Liver (tissue), 9 donors: Measurements from ENCODE around the gene CCDC187. TPM values are rescaled to one million over a fixed set of nuclear protein-coding genes. Genes with fewer than 3 reads are reported as not detected.

ENCODE experiments used
- DNase-seq: peaks from one replicate; pipeline ENCODE4 v3.0.0-alpha.2; 2017; ENCODE audit warnings: low spot score
- H3K27ac ChIP-seq, 2 donors: one replicate each; pipeline ENCODE4 v1.7.0; 2013; ENCODE audit warnings: inconsistent platforms in 2 of 2, low read length in 2 of 2, control low read depth in 1 of 2, low read depth in 1 of 2, mild to moderate bottlenecking in 1 of 2
- H3K27me3 ChIP-seq, 4 donors: one replicate each; pipeline versions ENCODE4 v1.6.1 to v1.7.0; 2013; ENCODE audit warnings: low read length in 3 of 4, inconsistent platforms in 1 of 4, mild to moderate bottlenecking in 1 of 4, moderate library complexity in 1 of 4; ENCODE audit not compliant: control insufficient read depth in 4 of 4, insufficient read depth in 4 of 4
- H3K36me3 ChIP-seq, 4 donors: one replicate each; pipeline versions ENCODE4 v1.6.1 to v1.7.0; 2013; ENCODE audit warnings: low read length in 3 of 4, mild to moderate bottlenecking in 3 of 4, low read depth in 1 of 4, moderate library complexity in 1 of 4; ENCODE audit not compliant: control insufficient read depth in 4 of 4, insufficient read depth in 3 of 4
- H3K4me1 ChIP-seq, 4 donors: one replicate each; pipeline versions ENCODE4 v1.6.1 to v1.7.0; 2013; ENCODE audit warnings: low read length in 3 of 4, mild to moderate bottlenecking in 3 of 4, moderate library complexity in 1 of 4; ENCODE audit not compliant: control insufficient read depth in 4 of 4, insufficient read depth in 4 of 4
- H3K4me3 ChIP-seq, 3 donors: one replicate each; pipeline versions ENCODE4 v1.6.1 to v1.7.0; 2013; ENCODE audit warnings: low read length in 3 of 3, control low read depth in 1 of 3, low read depth in 1 of 3, mild to moderate bottlenecking in 1 of 3
- H3K9ac ChIP-seq, 2 donors: one replicate each; pipeline ENCODE4 v1.7.0; 2013; ENCODE audit warnings: low read length in 2 of 2, mild to moderate bottlenecking in 2 of 2, moderate library complexity in 2 of 2, control low read depth in 1 of 2, low read depth in 1 of 2
- H3K9me3 ChIP-seq, 4 donors: one replicate each; pipeline versions ENCODE4 v1.6.1 to v1.7.0; 2013; ENCODE audit warnings: low read length in 3 of 4; ENCODE audit not compliant: control insufficient read depth in 4 of 4
- ATF3 ChIP-seq: IDR thresholded peaks from 2 replicates; pipeline ENCODE4 v1.6.1; 2016; ENCODE audit warnings: antibody characterized with exemption
- CTCF ChIP-seq: fragments of 150-350 bp; IDR thresholded peaks from 2 replicates; pipeline ENCODE4 v1.5.1; 2017; ENCODE audit warnings: improper control_type of control experiment, low read depth, low read length; ENCODE audit not compliant: missing input control
- EGR1 ChIP-seq, 2 donors: IDR thresholded peaks; 2 replicates each; pipeline ENCODE4 v1.6.1; 2016 to 2018; ENCODE audit warnings: antibody characterized with exemption in 2 of 2, low read depth in 2 of 2
- FOXA1 ChIP-seq: IDR thresholded peaks from 2 replicates; pipeline ENCODE4 v1.6.1; 2016; ENCODE audit warnings: antibody characterized with exemption
- FOXA2 ChIP-seq: IDR thresholded peaks from 2 replicates; pipeline ENCODE4 v1.6.1; 2016; ENCODE audit warnings: antibody characterized with exemption
- GABPA ChIP-seq, 2 donors: IDR thresholded peaks in 1 of 2; conservative IDR thresholded peaks in 1 of 2; 2 replicates each; pipeline ENCODE4 v1.6.1; 2016; ENCODE audit warnings: antibody characterized with exemption in 2 of 2, mild to moderate bottlenecking in 1 of 2, moderate library complexity in 1 of 2
- HNF4G ChIP-seq: IDR thresholded peaks from 2 replicates; pipeline ENCODE4 v1.6.1; 2016; ENCODE audit warnings: antibody characterized with exemption
- JUND ChIP-seq, 2 donors: IDR thresholded peaks; 2 replicates each; pipeline ENCODE4 v1.6.1; 2016; ENCODE audit warnings: antibody characterized with exemption in 2 of 2
- MAX ChIP-seq: IDR thresholded peaks from 2 replicates; pipeline ENCODE4 v1.6.1; 2016; ENCODE audit warnings: antibody characterized with exemption
- NR2F2 ChIP-seq: IDR thresholded peaks from 2 replicates; pipeline ENCODE4 v1.6.1; 2016; ENCODE audit warnings: antibody characterized with exemption
- RAD21 ChIP-seq, 2 donors: IDR thresholded peaks; 2 replicates each; pipeline ENCODE4 v1.6.1; 2016; ENCODE audit warnings: antibody characterized with exemption in 2 of 2, mild to moderate bottlenecking in 2 of 2
- REST ChIP-seq: IDR thresholded peaks from 2 replicates; pipeline ENCODE4 v1.6.1; 2016; ENCODE audit warnings: antibody characterized with exemption, mild to moderate bottlenecking
- RXRA ChIP-seq, 2 donors: IDR thresholded peaks; 2 replicates each; pipeline ENCODE4 v1.6.1; 2017 to 2018; ENCODE audit warnings: antibody characterized with exemption in 2 of 2, mild to moderate bottlenecking in 1 of 2
- SP1 ChIP-seq: IDR thresholded peaks from 2 replicates; pipeline ENCODE4 v1.6.1; 2018; ENCODE audit warnings: antibody characterized with exemption, mild to moderate bottlenecking
- YY1 ChIP-seq: IDR thresholded peaks from 2 replicates; pipeline ENCODE4 v1.6.1; 2016; ENCODE audit warnings: antibody characterized with exemption, mild to moderate bottlenecking
- ZBTB33 ChIP-seq: IDR thresholded peaks from 2 replicates; pipeline ENCODE4 v1.6.1; 2016; ENCODE audit warnings: antibody characterized with exemption
- WGBS: extraction: QIAGEN DNeasy Blood & Tissue Kit; methylation state at CpG from one replicate; pipeline ENCODE4 v1.1.7; 2013; 5-methylcytosine and 5-hydroxymethylcytosine counted together
- polyA plus RNA-seq, 2 donors: library from polyadenylated mRNA; stranded (reverse) in 1 of 2; unstranded in 1 of 2; fragments of 200-250 nt in 1 of 2; fragments of >200 nt in 1 of 2; fragmentation: Nextera tagmentation in 1 of 2; extraction: Ambion mirVana in 1 of 2; gene quantifications; one replicate each; pipeline versions ENCODE4 v1.2.1 to v1.2.3, GENCODE V29; 2013 to 2015
- total RNA-seq, 2 donors: library from RNA; depleted of rRNA; stranded (reverse); fragments of >200 nt; gene quantifications; one replicate each; pipeline ENCODE4 v1.2.3, GENCODE V29; 2014
- donor health status: healthy.
- donor health status: healthy.
- donor health status: healthy.
- donor health status: healthy.
- donor health status: healthy.

CCDC187 gene
- total and polyA plus RNA-seq, 4 donors, result 0.05 TPM; not detected in 3

- H3K9ac ChIP-seq, result no peak overlapping the region
- WGBS, result 90% methylated on average over 12 of the region's 12 CpGs
- H3K27ac ChIP-seq, result no peak overlapping the region
- H3K9me3 ChIP-seq, result no peaks in the 10 kb centered on the region
- no peaks in the 10 kb centered on the region for H3K36me3 ChIP-seq
- H3K4me3 ChIP-seq, result no peak overlapping the region
- peaks cover 0 to 8% (median 4%) of the 10 kb centered on the region in 4 donors for H3K4me1 ChIP-seq
- TF ChIP-seq EGR1 (IDR thresholded peaks at IDR 0.05; ENCODE audit: low read depth in 2 of 2), result no peak
- no peak for TF ChIP-seq YY1
- TF ChIP-seq HNF4G, result no peak
- TF ChIP-seq RXRA (IDR thresholded peaks at IDR 0.05), result no peak
- no peak for TF ChIP-seq ZBTB33
- TF ChIP-seq CTCF, result no peak
- TF ChIP-seq ATF3, result no peak
- no peak for TF ChIP-seq GABPA (IDR thresholded peaks at IDR 0.05 in 1 of 2, conservative IDR thresholded peaks at IDR 0.05 in 1 of 2)
- no peak for TF ChIP-seq RAD21 (IDR thresholded peaks at IDR 0.05)
- TF ChIP-seq FOXA1, result no peak
- no peak for TF ChIP-seq NR2F2
- no peak for TF ChIP-seq REST
- TF ChIP-seq SP1, result no peak
- TF ChIP-seq FOXA2, result no peak
- TF ChIP-seq MAX, result no peak
- no peak for TF ChIP-seq JUND (IDR thresholded peaks at IDR 0.05)
- no peaks in the 10 kb centered on the region for H3K27me3 ChIP-seq
- DNase-seq, result no peak
These were observed 36.0 kb upstream of the CCDC187 start for GRCh38 chr9:136339958-136340310.
